Stimulated activated CD4-positive, alpha-beta T cell treated with anti-CD3 and anti-CD28 coated beads, TNF-alpha, amount 100 ng/mL, for 24 hours (primary cell): ENCODE measurements around the gene CRHR2.
"Not testable (repeated sequence)": the region's sequence is repeated elsewhere in the genome, so short reads cannot be mapped to it uniquely, and the experiment has no call there.

Source experiments
- DNase-seq, 3 experiments: peaks; one replicate each; pipeline ENCODE4 v3.0.0-alpha.2; 2020; ENCODE audit warnings: low read depth in 3 of 3

CRHR2 gene

DNA sequence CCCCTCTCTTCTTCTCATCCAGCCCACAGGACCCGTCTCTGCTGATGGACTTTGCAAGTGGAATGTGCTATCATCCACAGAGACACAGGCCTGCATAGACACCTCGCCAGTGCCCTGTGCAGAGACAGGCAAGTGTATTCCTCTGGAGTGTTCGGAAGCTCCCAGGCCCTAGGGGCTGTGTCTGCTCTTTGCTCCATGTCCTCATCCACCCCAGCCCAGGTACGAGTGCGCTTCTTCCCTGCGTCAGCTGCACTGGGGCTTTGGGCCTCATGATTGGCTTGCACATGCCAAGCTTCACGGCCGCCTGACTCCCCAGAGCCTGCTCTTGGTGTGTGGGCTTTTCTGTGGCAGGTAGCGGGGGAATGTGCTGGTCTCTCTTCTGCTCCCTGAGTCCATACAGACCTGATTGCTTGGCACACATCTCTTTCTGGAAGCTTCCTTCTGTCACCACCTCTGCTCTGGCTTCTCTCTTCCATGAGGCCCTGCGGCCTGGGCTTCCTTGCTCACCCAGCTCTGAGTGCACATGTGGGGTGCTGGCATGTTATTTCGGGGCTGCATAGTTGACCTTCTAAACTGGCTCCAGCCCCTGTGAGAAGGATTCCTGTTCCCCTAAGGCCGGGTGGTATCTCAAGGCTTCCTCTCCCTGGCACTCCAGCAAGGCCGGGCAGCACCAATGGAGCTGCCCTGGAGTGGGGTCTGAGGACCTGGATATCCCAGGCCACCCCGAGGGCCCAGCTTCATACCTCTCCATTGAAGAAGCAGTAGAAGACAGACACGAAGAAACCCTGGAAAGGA, 27.8 kb downstream of the CRHR2 start:
- DNase-seq: no peak

DNA sequence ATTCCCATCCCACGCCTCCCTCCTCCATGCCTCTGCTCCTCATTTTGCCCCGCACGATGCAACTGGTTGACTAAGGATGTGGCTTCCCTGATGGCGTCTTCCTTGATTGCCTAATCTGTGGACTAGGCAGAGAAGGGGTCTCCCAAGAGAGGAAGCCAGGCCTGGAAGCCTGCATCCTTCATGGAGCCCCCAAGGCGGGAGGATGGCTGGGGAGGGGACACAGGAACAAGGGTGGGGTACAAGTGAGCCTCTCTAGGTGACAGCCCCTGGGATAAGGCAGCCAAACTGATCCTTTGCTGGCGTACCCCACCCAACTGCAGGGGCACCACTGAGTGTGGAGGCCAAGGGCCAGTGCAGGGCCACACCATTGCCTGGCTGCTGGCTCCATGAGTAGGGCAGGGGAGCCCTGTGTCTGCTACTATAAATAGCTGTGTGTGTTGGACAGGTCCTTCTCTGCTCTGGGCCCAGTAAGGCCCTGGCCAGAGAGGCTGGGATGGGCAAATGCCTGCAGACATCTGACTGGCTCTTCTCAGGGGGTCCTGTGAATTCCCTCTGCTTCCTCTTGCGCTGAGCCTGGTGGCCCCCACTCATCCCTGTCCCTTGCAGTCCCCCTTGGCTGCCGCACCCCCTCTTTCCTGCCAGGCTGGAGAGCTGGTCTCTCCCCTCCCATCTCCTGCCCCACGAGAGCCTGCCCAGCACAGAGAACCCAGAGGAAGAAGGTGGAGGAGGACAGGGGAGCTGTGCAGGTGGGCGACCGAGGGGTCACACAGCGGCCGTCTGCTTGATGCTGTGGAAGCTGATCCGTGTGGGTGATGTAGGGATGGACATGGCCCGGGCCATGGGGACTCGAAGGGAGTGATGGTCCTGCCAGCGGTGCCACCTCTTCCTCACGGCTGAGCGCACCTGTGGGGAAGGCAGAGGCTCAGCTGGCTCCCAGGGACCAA, 29.3 kb downstream of the CRHR2 start:
- DNase-seq: no peak

DNA sequence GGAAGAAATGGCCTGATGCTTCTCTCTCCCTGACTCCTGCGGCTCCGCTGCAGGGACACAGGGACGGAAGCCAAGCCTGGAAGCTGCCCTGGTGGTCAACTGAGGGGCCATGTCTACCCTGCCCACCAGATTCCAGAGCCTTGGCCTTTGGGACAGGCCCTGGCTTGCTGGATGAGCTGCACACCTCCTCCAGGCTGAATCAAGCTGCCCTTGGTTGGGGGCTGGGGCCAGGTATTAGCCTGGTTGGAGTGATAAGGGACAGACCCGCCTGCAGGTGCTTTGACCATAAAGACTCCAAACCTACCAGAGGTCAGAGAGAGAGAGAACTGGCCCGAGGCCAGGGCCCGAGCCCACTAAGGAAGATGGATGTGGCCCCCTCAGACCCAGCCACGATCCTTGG, 30.1 kb downstream of the CRHR2 start:
- DNase-seq: no peak

DNA sequence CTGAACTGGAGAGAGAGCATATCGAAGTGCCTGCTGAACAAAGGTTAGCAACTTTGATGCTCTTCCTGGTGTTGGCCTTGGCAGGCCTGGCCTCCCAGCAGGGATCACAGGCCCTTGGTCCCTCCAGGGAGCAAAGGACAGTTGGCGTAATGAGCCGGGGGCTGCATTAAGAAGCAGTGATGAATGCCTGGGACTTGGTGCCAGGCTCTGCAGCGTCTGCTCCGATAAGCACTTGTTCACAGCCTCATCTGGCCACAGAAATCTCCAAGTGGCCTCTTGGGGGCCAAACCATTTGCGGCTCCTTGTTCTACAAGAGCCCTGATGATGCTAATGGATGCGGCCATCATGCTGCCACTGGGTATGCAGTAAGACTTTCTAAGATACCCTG, 31.8 kb downstream of the CRHR2 start:
- no peak for DNase-seq

DNA sequence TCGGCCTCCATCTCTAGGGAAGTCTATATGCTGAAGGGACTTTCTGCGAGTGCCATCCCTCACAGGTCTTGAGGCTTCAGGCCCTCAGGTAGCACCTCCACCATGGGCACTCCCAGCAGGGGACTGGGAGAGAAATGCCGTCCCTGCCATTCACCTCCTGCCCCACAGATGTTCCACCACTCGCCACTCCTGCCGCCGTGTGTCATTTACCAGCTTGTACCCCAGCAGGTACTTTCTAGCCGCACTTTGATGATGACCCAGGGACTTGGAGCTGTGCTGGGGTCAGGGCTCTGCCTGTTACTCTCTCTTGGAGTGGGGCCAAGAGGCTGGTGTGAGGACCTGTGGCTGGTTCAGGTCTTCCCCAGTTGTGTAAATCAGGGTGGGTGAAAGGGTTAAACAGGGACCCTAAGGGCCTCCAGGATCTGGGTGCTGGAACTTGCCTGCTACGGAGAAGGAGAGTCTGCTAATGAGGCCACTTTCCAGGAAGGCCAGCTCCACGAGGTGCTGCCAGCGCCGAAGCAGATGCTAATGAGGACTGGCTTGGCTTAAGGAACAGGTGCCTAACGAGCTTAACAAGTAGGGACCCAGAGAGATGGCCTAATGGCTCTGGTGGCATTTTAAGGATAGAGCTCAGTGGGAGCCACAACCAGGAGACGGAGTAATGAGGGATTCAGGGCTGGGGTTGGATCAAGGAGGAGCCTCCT, 32.4 kb downstream of the CRHR2 start:
- no peak for DNase-seq

DNA sequence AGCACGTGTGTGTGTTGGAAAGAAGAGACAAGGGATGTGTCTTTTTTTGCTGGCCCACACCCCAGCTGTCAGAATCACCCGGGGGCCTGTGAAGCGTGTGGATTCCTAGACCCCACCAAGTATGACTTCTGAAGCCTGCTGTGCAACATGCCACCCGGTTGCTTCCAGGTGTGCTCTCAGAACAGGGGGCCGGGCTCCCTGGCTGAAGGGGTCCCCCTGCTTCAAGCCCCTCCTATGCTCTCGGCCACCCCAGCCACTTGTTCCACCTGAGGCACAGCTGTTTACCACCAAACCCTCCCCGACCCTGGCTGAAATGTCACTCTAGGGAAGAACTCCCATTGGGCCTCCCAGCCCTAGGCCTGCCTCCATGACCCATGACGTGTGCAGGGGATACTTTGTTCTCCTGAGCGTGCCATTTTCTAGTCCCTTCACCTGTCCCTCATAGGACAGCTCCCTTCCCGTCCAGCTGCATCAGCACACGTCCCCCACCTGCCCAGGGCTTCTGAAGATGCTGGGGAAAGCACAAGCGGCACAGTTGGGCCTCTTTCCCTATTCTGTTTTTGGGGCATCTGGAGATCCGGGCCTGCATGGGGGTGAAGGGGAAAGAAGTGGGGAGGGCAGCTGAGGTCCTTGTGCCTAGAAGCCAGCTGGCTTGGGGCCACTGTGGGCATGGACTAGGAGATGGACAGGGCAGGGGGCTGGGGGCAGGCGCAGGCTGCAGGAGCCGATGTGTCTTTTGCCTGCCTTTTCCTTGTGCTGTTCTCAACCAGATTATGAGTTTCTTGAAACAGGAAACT, 33.3 kb downstream of the CRHR2 start:
- no peak for DNase-seq

DNA sequence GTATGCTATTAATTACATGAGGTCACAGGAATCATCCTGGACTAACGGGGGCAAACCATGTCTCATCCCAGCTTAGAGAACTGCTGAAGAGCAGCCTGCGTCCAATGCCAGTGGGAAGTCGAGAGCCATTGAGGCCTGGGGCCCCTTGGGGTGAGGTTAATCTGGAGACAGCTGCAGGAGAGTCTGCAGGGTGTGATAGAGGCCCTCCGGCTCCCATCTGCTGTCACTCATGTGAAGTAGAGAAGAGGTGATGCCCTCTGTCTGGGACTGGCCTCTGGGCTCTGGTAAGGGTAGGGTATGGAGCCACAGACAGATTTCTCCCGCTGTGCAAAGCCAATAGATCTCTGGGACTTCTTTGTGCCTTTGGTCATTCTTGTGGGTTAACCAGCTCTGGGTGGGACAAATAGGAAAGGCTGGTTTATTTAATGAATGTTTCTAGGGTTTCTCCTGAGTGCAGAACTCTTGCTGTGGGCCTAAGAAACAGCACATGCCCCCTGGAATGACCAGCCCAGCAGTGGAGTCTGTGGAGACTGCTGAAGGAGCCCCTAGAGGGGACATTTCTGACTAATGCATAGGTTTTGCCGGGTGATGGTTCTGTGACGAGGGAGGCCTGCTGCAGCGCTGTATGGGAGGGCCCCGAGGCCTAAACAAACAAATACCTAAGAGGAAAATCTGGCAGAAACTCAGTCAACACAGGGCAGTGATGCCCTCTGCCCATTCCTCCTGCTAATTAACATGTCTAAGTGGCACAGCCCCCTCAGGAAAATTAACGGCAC, 34.5 kb downstream of the CRHR2 start:
- no peak for DNase-seq

DNA sequence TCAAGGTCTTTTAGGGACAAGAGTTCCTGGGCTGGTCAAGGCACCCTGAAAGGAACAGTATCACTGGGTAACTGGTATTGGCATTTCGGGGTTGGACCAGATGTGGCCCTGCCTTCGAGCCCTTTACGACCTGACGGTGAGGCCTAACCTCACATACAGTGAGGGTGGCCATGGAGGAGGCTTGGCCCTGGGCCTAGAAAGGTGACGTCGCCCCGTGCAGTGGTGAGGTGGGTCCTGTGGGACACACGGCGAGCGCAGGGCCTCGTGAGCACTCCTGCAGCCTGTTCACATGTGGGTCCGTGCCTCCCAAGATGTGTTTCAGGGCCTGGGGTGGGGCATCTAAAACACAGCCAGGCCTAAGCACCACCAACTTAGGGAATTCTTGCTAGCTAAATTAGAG, 36.1 kb downstream of the CRHR2 start:
- DNase-seq: no peak

DNA sequence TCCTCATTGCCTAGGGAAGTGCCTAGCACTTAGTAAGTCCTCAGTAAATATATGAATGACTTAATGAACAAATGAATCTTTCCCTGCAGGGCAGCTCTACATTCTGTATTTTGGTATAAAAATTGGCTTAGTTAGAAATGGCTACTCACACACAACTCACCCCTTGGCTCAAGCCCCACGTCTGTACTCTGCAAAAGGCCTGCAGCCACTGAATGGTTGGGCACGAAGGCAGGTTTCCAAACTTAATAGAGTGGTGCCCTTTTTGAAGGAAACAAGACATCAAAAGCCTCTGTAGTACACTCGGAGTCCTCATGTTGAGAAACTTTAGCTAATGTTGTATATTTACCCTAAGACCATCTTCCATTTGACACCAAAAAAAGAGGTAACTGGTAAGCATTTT, 36.6 kb downstream of the CRHR2 start:
- no peak for DNase-seq

DNA sequence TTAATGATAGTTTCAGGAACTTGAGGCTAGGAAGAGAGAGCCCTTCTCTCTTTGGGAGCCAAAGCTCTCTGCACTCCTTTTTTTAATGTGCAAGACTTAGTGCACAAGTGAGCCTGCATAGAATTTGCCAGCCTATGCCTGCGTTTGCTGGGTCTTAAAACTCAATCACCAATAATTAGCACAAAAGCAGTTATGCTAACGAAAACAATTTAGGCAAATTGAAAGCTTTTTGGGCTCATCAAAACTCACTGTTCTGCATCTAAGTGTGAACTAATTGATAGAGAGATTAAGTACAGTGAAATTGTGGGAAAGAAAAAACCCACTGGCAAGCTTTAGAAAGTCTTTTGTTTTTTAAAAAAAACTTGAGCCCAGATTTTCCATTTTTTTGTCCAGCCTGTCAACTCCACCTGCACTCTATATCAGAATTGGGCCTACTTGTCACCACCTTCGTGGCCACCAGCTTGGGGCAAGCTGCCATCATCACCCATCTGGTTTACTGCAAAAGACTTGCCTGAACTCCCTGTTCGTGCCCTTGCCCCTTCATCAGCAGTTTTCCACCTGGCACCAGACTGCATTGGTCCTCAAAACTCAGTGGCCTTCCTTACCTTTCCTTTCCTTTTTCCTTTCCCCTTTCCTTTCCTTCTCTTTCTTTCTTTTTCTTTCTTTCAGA, 37.8 kb downstream of the CRHR2 start:
- no peak for DNase-seq

DNA sequence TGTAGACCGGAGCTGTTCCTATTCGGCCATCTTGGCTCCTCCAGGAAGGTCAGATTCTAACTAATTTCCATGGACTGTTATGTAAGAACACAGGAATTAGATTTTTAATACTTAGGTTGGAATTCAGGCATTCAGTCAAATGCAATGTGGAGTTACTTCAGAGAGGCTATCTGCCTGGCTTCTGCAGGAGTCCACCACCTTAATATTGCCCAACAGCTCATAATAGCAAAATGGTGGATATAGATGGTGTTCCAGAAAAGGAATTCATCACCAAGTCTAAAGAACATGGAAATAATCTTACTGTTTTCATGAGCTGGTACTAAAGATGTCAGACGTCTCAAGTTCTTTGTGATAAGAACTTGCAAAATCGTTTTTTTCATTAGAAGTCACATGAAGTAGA, 39.5 kb downstream of the CRHR2 start:
- DNase-seq: no peak

DNA sequence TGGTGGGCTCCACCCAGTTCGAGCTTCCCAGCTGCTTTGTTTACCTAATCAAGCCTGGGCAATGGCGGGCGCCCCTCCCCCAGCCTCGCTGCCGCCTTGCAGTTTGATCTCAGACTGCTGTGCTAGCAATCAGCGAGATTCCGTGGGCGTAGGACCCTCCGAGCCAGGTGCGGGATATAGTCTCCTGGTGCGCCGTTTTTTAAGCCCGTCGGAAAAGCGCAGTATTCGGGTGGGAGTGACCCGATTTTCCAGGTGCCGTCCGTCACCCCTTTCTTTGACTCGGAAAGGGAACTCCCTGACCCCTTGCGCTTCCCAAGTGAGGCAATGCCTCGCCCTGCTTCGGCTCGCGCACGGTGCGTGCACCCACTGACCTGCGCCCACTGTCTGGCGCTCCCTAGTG, 39.9 kb downstream of the CRHR2 start:
- DNase-seq: not testable (repeated sequence)

DNA sequence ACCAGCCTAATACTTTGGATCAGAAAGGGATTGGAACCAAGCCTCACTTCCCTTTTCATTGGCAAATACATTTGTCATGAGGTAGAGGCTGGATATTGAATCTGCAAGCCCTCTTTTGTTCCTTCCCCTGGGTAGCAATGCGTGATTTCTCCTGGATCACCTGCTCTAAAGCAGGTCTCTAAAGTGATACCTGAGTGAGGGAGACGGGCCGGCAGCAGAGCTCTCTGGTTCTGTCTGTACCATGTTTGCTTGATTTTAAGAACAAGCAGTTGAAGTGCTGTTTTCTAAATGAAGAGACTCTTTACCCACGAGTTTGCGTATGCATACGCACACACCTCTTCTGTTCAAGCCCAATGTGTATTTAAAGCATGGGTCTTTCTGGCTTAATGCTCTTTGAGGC, 46.5 kb downstream of the CRHR2 start:
- no peak for DNase-seq

DNA sequence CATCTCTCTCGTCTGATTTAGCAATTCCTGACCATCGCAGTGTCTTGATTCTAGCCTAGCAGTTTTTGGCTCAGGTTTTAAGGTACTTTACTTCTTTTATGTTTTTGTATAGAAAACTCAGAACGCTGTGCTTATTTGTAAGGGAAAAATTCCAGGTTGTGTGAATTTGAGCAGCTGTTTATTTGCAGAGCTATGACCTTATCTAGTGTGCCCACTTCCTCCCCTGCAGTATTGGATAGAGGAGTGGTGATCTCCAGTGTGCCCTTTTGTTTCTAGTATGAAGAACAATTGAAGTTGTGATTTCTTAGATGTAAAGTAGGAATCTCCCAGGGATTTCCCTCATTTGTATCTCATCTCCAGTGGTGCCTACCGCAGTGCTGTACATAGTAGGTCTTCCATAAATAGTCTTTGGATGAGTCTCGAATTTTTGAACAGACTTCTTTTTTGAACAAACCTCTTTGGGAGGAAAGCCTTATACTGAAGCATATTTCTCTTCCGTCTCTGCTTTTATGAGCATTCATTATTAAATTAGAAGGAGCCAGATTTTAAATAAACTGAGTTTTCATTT, 47.5 kb downstream of the CRHR2 start:
- DNase-seq: no peak

DNA sequence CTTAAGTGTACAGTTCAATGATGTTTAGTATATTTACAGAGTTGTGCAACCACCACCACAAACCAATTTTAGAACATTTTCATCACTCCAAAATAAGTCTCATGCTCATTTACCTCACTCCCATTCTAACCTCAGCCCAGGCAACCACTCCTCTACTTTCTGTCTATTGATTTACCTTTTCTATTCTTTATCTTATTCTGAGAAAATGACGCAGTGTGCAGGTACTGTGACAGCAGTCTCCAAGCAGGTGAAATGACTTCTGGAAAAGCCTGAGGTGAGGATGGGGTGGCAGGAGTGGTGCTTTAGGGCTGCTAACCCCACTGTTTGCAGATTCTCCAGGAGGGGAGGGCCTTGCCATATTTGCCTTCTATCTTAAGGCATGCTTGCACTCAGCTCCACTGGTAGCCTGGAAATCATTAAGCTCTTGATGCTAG, 48.0 kb downstream of the CRHR2 start:
- no peak for DNase-seq

DNA sequence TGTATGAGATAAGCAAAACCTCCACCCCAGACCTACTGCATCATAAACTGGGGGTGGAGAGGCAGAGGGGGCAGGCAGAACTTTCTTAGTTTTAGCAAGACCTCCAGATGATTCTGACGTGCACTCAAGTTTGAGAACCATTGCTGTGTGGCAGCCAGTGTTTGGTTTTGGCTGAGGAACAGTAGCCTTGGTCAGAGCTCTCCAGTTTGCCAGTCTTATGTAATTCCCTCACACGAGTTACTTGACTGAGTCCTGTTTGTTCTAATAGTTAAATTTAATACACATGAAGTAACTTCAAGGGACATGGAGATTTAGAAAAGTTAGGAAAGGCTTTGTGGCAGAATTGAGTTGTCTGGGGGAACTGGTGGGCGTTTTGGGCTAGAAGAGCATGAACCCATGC, 49.0 kb downstream of the CRHR2 start:
- no peak for DNase-seq

DNA sequence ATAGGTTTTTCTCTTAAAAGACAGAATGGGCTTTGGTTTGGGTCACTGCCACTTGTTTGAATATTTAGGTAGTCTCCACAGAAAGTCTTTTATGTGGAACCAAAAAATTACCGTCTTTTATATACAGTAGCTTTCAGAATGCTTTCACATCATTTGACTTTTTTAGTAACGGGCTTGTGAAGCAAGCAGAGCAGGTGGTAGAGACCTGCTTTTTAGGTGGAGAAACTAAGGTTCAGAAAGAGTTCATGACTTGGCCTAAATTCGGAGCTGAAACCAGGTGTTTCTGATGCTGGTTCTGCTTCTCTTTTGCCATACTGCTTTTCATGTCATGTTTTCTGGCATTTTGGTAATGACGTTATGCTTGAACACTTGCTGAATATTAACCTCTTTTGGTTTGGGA, 51.3 kb downstream of the CRHR2 start:
- no peak for DNase-seq

DNA sequence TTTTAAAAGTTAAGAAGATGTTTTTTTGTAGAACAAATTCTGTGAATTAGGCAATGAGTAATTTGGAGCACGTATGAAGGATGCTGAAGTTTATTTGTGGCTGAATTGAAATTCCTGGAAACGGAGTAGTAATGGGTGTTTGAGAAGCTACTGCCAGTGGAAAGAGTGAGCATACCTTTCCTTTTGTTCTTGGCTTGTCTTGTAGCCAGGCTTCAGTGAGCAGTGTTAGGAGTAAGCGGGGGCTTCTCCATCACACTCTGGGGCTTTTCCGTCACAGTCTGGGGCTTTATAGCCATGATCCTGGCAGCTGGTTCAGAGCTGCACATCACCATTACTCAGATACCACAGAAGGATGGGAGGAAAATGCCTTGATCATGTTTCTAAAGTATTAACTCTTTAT, 55.2 kb downstream of the CRHR2 start:
- DNase-seq: no peak

DNA sequence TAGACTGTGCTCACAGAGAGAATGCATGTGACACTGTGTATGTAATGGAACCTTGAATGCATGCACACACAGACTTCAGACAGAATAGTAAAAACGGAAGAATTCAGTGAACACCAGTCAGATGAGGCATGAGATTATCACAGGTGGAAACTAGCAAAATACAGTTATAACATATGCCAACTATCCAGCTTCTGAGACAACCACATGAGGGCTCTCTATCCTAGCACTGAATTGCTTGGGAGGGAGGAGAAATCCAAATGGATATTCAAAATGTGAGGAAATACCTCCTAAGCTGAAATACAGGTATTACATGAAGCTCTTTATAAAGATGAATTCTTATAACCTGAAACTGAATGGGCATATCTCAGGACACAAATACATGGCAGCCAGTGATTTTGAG, 57.0 kb downstream of the CRHR2 start:
- DNase-seq: no peak

DNA sequence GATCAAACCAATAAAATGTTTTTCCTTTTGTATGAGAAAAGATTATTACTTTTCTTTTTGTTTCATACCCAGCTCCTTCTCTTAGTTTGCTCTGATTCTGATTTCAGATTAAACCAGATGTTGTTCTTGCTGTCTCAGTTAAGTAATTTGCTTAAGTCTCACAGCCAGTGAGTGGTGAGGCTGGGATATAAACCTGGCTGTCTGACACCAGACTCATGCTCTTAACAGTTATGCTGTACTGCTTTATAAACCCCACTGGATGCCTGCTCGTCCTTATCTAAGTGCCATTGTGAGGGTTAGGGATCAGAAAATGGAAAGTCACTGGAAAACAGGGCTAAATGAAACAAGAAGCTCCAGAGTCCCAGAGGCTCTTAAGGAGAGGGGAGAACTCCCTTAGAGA, 63.3 kb downstream of the CRHR2 start:
- no peak for DNase-seq
